ENCODE measurements around the gene ECD.

Gene ECD

DNA sequence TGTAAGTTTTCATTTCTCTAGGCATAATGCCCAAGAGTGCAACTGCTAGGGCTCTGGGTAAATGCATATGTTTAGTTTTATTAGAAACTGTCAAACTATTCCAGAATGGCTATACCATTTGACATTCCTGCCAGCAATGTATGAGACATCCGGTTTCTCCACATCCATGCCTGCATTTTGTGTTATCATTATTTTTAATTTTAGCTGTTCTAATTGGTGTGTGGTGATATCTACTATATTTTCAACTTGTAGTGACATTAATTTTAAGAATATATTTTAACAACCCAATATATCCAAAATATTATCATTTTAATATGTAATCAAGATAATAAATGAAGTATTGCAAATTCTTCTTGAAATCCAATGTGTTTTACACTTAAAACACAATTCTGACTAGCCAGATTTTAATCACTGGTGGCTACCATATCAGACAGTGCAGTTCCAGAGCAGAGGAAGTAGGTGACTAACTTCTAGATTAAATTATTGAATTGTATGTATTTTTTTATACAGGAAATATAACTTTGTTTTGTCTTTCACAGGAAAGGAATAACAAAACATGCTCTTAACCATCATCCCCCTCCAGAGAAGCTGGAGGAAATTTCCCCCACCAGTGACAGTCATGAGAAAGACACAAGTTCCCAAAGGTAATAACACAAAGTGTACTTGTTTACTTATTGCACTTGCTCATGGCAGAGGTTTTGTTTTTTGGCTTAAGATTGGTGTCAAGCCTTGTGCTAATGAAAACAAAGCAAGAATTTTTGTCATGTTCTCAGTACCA is 6.5 kb upstream of the ECD start:
- in situ Hi-C loops (cut with HindIII; ENCODE audit: low sequenced_read_pairs) = no loop called here
- DNase-seq (ENCODE audit: low read depth, low spot score) = no peak
- H3K4me3 ChIP-seq (ENCODE audit: low read depth, low read length) = no peak overlapping the region
- TF ChIP-seq, protein P1, sequence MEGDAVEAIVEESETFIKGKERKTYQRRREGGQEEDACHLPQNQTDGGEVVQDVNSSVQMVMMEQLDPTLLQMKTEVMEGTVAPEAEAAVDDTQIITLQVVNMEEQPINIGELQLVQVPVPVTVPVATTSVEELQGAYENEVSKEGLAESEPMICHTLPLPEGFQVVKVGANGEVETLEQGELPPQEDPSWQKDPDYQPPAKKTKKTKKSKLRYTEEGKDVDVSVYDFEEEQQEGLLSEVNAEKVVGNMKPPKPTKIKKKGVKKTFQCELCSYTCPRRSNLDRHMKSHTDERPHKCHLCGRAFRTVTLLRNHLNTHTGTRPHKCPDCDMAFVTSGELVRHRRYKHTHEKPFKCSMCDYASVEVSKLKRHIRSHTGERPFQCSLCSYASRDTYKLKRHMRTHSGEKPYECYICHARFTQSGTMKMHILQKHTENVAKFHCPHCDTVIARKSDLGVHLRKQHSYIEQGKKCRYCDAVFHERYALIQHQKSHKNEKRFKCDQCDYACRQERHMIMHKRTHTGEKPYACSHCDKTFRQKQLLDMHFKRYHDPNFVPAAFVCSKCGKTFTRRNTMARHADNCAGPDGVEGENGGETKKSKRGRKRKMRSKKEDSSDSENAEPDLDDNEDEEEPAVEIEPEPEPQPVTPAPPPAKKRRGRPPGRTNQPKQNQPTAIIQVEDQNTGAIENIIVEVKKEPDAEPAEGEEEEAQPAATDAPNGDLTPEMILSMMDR (IDR thresholded peaks at IDR 0.05; ENCODE audit: low read depth, low read length) = no peak

DNA sequence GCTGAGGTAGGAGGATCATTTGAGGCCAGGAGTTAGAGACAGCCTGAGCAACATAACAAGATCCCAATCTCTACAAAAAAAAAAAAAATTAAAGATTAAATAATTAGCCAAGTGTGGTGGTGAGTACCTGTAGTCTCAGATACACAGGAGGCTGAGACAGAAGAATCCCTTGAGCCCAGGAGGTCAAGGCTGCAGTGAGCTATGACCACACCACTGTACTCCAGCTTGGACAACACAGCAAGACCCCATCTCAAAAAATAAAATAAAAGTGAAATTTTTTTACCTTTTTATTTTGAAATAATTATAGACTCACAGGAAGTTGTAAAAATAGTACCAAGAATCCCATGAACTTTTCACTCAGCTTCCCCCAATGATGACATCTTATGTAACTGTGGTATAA is 5.1 kb upstream of the ECD start:
- in situ Hi-C loops (cut with HindIII; ENCODE audit: low sequenced_read_pairs) = no loop called here
- no peak overlapping the region for H3K4me3 ChIP-seq (ENCODE audit: low read depth, low read length)
- TF ChIP-seq, protein P1 (IDR thresholded peaks at IDR 0.05; ENCODE audit: low read depth, low read length) = no peak
- no peak for DNase-seq (ENCODE audit: low read depth, low spot score)

DNA sequence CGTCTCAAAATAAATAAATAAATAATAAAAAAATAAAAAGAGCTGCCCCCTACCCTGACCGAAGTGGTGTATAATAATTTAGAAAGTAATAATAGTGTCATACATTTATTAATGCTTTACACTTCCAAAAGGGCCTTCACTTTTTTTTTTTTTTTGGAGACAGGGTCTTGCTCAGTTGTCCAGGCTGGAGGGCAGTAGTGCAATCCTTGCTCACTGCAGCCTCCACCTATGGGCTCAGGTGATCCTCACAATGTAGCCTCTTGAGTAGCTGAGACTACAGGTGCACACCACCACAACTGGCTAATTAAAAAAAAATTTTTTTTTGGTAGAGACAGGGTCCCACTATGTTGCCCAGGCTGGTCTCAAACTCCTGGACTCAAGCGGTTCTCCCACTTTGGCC is 1.5 kb upstream of the ECD start:
- DNase-seq (ENCODE audit: low read depth, low spot score) = no peak
- in situ Hi-C loops (cut with HindIII; ENCODE audit: low sequenced_read_pairs) = no loop called here
- no peak overlapping the region for H3K4me3 ChIP-seq (ENCODE audit: low read depth, low read length)
- TF ChIP-seq, protein P1 (IDR thresholded peaks at IDR 0.05; ENCODE audit: low read depth, low read length) = no peak

DNA sequence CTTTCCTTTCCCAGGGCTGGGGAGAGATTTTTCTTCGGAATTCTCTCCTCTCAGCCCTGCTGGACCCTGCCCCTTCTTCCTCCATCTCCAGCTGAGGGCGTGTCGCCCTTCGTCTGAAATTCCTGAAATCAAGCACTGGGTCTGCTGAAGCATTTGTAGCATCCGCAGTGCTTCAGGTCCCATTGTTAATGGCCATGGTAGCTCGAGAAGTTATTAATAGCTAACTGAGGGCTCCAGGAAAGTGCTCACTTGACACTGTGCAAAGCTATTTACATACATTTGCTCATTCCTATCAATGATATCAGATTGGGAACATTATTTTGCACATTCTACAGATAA is 626 bp upstream of the ECD start:
- peak; percentile 38 for DNase-seq (ENCODE audit: low read depth, low spot score)
- peak overlapping the region; percentile 97 for H3K4me3 ChIP-seq (ENCODE audit: low read depth, low read length)
- in situ Hi-C loops (cut with HindIII; ENCODE audit: low sequenced_read_pairs) = no loop called here
- TF ChIP-seq, protein P1 (IDR thresholded peaks at IDR 0.05; ENCODE audit: low read depth, low read length) = no peak

DNA sequence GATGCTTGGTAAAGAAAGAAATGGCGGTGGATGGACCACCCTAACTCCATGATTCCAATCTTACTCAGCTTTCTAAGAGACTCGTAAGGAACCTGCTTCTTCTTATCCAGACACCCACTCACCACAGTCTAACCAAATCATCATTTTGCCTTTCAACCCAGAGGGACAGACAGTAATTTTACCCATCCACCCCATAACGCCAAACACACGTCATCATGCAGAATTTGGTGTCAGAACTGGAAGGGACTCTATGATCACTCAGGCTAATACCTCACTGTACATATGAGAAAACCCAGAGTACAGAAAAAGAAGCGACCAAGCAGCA is 388 bp downstream of the ECD start:
- in situ Hi-C loops (cut with HindIII; ENCODE audit: low sequenced_read_pairs) = no loop called here
- DNase-seq (ENCODE audit: low read depth, low spot score) = no peak
- peak overlapping the region; percentile 97 for H3K4me3 ChIP-seq (ENCODE audit: low read depth, low read length)
- TF ChIP-seq, protein P1 (IDR thresholded peaks at IDR 0.05; ENCODE audit: low read depth, low read length) = no peak

DNA sequence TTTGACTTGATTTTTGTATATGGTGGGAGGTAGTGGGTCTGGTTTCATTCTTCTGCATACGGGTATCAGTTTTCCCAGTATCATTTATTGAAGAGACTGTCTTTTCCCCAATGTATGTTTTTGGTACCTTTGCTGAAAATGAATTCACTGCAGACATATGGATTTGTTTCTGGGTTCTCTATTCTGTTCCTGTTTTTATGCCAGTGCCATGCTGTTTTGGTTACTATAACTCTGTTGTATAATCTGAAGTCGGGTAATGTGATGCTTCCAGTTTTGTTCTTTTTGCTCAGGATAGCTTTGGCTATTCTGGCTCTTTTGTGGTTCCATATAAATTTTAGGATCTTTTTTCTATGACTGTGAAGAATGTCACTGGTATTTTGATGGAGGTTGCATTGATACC is 836 bp downstream of the ECD start:
- H3K4me3 ChIP-seq (ENCODE audit: low read depth, low read length) = peak overlapping the region; percentile 97
- no peak for DNase-seq (ENCODE audit: low read depth, low spot score)
- in situ Hi-C loops (cut with HindIII; ENCODE audit: low sequenced_read_pairs) = no loop called here
- TF ChIP-seq, protein P1 (IDR thresholded peaks at IDR 0.05; ENCODE audit: low read depth, low read length) = no peak

Data from astrocyte of the spinal cord (primary cell).